Measurements from ENCODE around the gene CYB561A3.

DNA sequence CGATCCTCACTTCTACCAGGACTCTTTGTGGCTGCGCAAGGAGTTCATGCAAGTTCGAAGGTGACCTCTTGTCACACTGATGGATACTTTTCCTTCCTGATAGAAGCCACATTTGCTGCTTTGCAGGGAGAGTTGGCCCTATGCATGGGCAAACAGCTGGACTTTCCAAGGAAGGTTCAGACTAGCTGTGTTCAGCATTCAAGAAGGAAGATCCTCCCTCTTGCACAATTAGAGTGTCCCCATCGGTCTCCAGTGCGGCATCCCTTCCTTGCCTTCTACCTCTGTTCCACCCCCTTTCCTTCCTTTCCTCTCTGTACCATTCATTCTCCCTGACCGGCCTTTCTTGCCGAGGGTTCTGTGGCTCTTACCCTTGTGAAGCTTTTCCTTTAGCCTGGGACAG lies 7.0 kb upstream of the CYB561A3 start:
- TF ChIP-seq POLR2A (IDR thresholded peaks at IDR 0.05; ENCODE audit: low read length) (no peak), GATA1 (IDR thresholded peaks at IDR 0.05; ENCODE audit: low read depth, low read length) (no peak)

All from erythroblast (primary cell).